NCI-H1417 (cell line): ENCODE data around the gene CBS.
"Not testable (repeated sequence)": the region's sequence is repeated elsewhere in the genome, so short reads cannot be mapped to it uniquely, and the experiment has no call there.

ENCODE experiments used
- DNase-seq, 3 experiments: peaks; one replicate each; lab custom pipeline; 2025; lab: John Stamatoyannopoulos, UW

Gene CBS

GRCh38 chr21:43068065-43068464 lies 7.6 kb downstream of the CBS start:
- not testable (repeated sequence) for DNase-seq

GRCh38 chr21:43066690-43067089 lies 8.9 kb downstream of the CBS start:
- DNase-seq, result not testable (repeated sequence)

GRCh38 chr21:43065991-43066390 lies 9.6 kb downstream of the CBS start:
- DNase-seq, result not testable (repeated sequence)

GRCh38 chr21:43064265-43064917 lies 11.2 kb downstream of the CBS start:
- DNase-seq, result not testable (repeated sequence)

GRCh38 chr21:43062955-43063664 lies 12.5 kb downstream of the CBS start:
- DNase-seq, result not testable (repeated sequence)

GRCh38 chr21:43053112-43053511 lies 22.5 kb downstream of the CBS start:
- DNase-seq, result not testable (repeated sequence)

- DNase-seq, result not testable (repeated sequence)
Measured at GRCh38 chr21:43045876-43046821, 29.5 kb downstream of the CBS start.

GRCh38 chr21:43045165-43045875 lies 30.3 kb downstream of the CBS start:
- not testable (repeated sequence) for DNase-seq

- not testable (repeated sequence) for DNase-seq
Measured at GRCh38 chr21:43044547-43044946, 31.1 kb downstream of the CBS start.

- not testable (repeated sequence) for DNase-seq
Measured at GRCh38 chr21:43043291-43043690, 32.3 kb downstream of the CBS start.

- not testable (repeated sequence) for DNase-seq
Measured at GRCh38 chr21:43042169-43042568, 33.5 kb downstream of the CBS start.

- DNase-seq, result not testable (repeated sequence)
Measured at GRCh38 chr21:43038659-43039044, 37.0 kb downstream of the CBS start.

GRCh38 chr21:43037918-43038658 lies 37.5 kb downstream of the CBS start:
- not testable (repeated sequence) for DNase-seq

- not testable (repeated sequence) for DNase-seq
Measured at GRCh38 chr21:43036889-43037288, 38.7 kb downstream of the CBS start.

- no peak for DNase-seq
Measured at GRCh38 chr21:43034826-43035225, 40.8 kb downstream of the CBS start.

- DNase-seq, result no peak
Measured at GRCh38 chr21:43034101-43034500, 41.5 kb downstream of the CBS start.

- no peak for DNase-seq
Measured at GRCh38 chr21:43031121-43031619, 44.5 kb downstream of the CBS start.

GRCh38 chr21:43029785-43030184 lies 45.9 kb downstream of the CBS start:
- no peak for DNase-seq

- DNase-seq, result no peak
Measured at GRCh38 chr21:43027846-43028731, 47.5 kb downstream of the CBS start.
